K562 (cell line): Measurements from ENCODE around the gene UBE2M. TPM values are rescaled to one million over a fixed set of nuclear protein-coding genes. Genes with fewer than 3 reads are reported as not detected.

ENCODE experiments used
- CCAR2 ChIP-seq: fragments of 200-400 bp; formaldehyde crosslinking; IDR thresholded peaks from 2 replicates; pipeline ENCODE4 v1.6.1; 2017; ENCODE audit warnings: mild to moderate bottlenecking, low read depth, low read length
- DEAF1 ChIP-seq: fragments of 450-650 bp; formaldehyde crosslinking; IDR thresholded peaks from 2 replicates; pipeline ENCODE4 v1.4.0; 2020; ENCODE audit warnings: mild to moderate bottlenecking, moderate library complexity
- E2F8 ChIP-seq: fragments of 450-650 bp; IDR thresholded peaks from 2 replicates; pipeline ENCODE4 v1.7.1; 2018; ENCODE audit warnings: mild to moderate bottlenecking, low read depth; ENCODE audit not compliant: partially characterized antibody
- JUND ChIP-seq, 2 experiments: IDR thresholded peaks; 2 replicates in 1 of 2; 3 replicates in 1 of 2; pipeline ENCODE4 v1.6.1; 2011; ENCODE audit warnings: borderline replicate concordance in 2 of 2, low read depth in 2 of 2, low read length in 2 of 2, improper control_type of control experiment in 1 of 2, missing biosample characterization in 1 of 2, missing genetic modification characterization in 1 of 2, missing genetic modification reagents in 1 of 2
- MCM2 ChIP-seq: fragments of 450-650 bp; IDR thresholded peaks from 2 replicates; pipeline ENCODE4 v1.6.1; 2017; ENCODE audit warnings: low read depth, mild to moderate bottlenecking
- MYC ChIP-seq, 2 experiments: fragments of 250-450 bp in 1 of 2; sonication (Bioruptor Pico) in 1 of 2; IDR thresholded peaks; 2 replicates each; pipeline versions ENCODE4 v1.5.1 to v1.6.1; 2012 to 2021; ENCODE audit warnings: low read depth in 2 of 2, borderline replicate concordance in 1 of 2, improper control_type of control experiment in 1 of 2, low read length in 1 of 2, mild to moderate bottlenecking in 1 of 2, moderate library complexity in 1 of 2
- NONO ChIP-seq, 2 experiments: fragments of 200-400 bp in 1 of 2; fragments of 450-650 bp in 1 of 2; formaldehyde crosslinking in 1 of 2; IDR thresholded peaks; 2 replicates each; pipeline ENCODE4 v1.6.1; 2017; ENCODE audit warnings: low read depth in 2 of 2, mild to moderate bottlenecking in 2 of 2, moderate library complexity in 2 of 2, low read length in 1 of 2
- RHOXF2B ChIP-seq: fragments of 250-450 bp; sonication (Bioruptor Pico); conservative IDR thresholded peaks from 2 replicates; pipeline ENCODE4 v1.5.1; 2021
- SMAD4 ChIP-seq: fragments of 250-450 bp; sonication (Bioruptor Pico); conservative IDR thresholded peaks from 2 replicates; pipeline ENCODE4 v1.8.0; 2021; ENCODE audit warnings: inconsistent platforms, mild to moderate bottlenecking, moderate library complexity
- SRF ChIP-seq, 2 experiments: fragments of 250-450, 450-650 bp in 1 of 2; sonication (Bioruptor Pico) in 1 of 2; sonication (generic) in 1 of 2; formaldehyde crosslinking; IDR thresholded peaks; 2 replicates each; pipeline versions ENCODE4 v1.5.0 to v1.5.1; 2020 to 2022; ENCODE audit warnings: mild to moderate bottlenecking in 1 of 2, missing genetic modification reagents in 1 of 2
- SUPT5H ChIP-seq: fragments of 450-650 bp; IDR thresholded peaks from 2 replicates; pipeline ENCODE4 v1.6.1; 2016
- ZBTB12 ChIP-seq: fragments of 250-450 bp; sonication (Bioruptor Pico); IDR thresholded peaks from 2 replicates; pipeline ENCODE4 v1.4.0; 2020
- ZBTB26 ChIP-seq: fragments of 450-650 bp; formaldehyde crosslinking; IDR thresholded peaks from 2 replicates; pipeline ENCODE4 v1.4.0; 2022; ENCODE audit warnings: missing genetic modification characterization
- ZNF584 ChIP-seq: fragments of 200-800 bp; sonication (Bioruptor generic); IDR thresholded peaks from 2 replicates; pipeline ENCODE4 v1.6.1; 2016; ENCODE audit warnings: low read depth, mild to moderate bottlenecking, missing genetic modification characterization, missing compliant biosample characterization
- ZNF655 ChIP-seq: fragments of 250-450 bp; sonication (Bioruptor Pico); IDR thresholded peaks from 2 replicates; pipeline ENCODE4 v1.5.0; 2021
- ZNF77 ChIP-seq: fragments of 250-450 bp; sonication (Bioruptor Pico); IDR thresholded peaks from 2 replicates; pipeline ENCODE4 v1.5.0; 2020
- polyA plus RNA-seq, 8 experiments: library from polyadenylated mRNA; depleted of rRNA in 4 of 8; stranded (reverse) in 5 of 8; unstranded in 3 of 8; fragments of >200 nt; fragmentation: Nextera tagmentation in 2 of 8; fragmentation: Illumina TruSeq in 1 of 8; extraction: Ambion mirVana in 2 of 8; extraction: Trizol in 1 of 8; gene quantifications; 2 replicates each; pipeline versions ENCODE4 v1.2.1 to v1.2.3, GENCODE V29; 2011 to 2014; ENCODE audit warnings: inconsistent platforms in 1 of 8, missing spikeins in 1 of 8
- total RNA-seq, 7 experiments: library from RNA; depleted of rRNA in 6 of 7; stranded (reverse); fragments of >200 nt in 6 of 7; fragmentation: Illumina TruSeq in 2 of 7; extraction: Trizol in 2 of 7; gene quantifications; 2 replicates each; pipeline versions ENCODE4 v1.2.1 to v1.2.3, GENCODE V29; 2011 to 2021; ENCODE audit warnings: low replicate concordance in 1 of 7

UBE2M gene
- total and polyA plus RNA-seq, 9 of the 15 experiments (the other 6 are each of a cell fraction or from before 2014, with no cell fraction given), result 0.92 to 163 (median 85.7) TPM

GRCh38 chr19:58584498-58585441, 26.4 kb upstream of the UBE2M start (continued):
- TF ChIP-seq E2F8, result no peak
- peak in 1 of 2 experiments; percentile 48; a peak in 1 of 4 replicates for TF ChIP-seq NONO (IDR thresholded peaks at IDR 0.05; ENCODE audit: low read depth in 2 of 2, low read length in 1 of 2)
- peak in 1 of 2 experiments; percentile 70; a peak in 1 of 4 replicates for TF ChIP-seq SRF (CRISPR knock-in tag; IDR thresholded peaks at IDR 0.05)
- TF ChIP-seq DEAF1 (CRISPR knock-in tag), result peak; percentile 3; the same call in 1 of the 2 replicates
- no peak for TF ChIP-seq CCAR2
- TF ChIP-seq ZNF77 (CRISPR knock-in tag), result no peak
- peak; percentile 93 for TF ChIP-seq SMAD4 (CRISPR knock-in tag)
- TF ChIP-seq ZBTB12 (CRISPR knock-in tag), result peak; percentile 11; the same call in 1 of the 2 replicates
- TF ChIP-seq RHOXF2B, result no peak
- TF ChIP-seq JUND (IDR thresholded peaks at IDR 0.05; ENCODE audit: borderline replicate concordance, low read depth, low read length), result peak; percentile 24; the same call in 1 of the 2 replicates
- TF ChIP-seq JUND (tag; IDR thresholded peaks at IDR 0.05; ENCODE audit: borderline replicate concordance, low read depth, low read length), result peak; percentile 28; the same call in 1 of the 3 replicates
- no peak for TF ChIP-seq ZNF655 (CRISPR knock-in tag)
- no peak for TF ChIP-seq ZBTB26 (CRISPR knock-in tag)
- no peak for TF ChIP-seq MCM2
- TF ChIP-seq ZNF584 (CRISPR knock-in tag), result peak; percentile 60; the same call in 1 of the 2 replicates
- TF ChIP-seq MYC (IDR thresholded peaks at IDR 0.05; ENCODE audit: low read depth, low read length), result no peak; the same call in 1 of the 2 replicates
- no peak; the same call in 1 of the 2 replicates for TF ChIP-seq MYC (CRISPR knock-in tag; IDR thresholded peaks at IDR 0.05; ENCODE audit: borderline replicate concordance, low read depth)
- TF ChIP-seq SUPT5H, result no peak
